Measurements from ENCODE around the gene YBX3.

The YBX3 gene

DNA sequence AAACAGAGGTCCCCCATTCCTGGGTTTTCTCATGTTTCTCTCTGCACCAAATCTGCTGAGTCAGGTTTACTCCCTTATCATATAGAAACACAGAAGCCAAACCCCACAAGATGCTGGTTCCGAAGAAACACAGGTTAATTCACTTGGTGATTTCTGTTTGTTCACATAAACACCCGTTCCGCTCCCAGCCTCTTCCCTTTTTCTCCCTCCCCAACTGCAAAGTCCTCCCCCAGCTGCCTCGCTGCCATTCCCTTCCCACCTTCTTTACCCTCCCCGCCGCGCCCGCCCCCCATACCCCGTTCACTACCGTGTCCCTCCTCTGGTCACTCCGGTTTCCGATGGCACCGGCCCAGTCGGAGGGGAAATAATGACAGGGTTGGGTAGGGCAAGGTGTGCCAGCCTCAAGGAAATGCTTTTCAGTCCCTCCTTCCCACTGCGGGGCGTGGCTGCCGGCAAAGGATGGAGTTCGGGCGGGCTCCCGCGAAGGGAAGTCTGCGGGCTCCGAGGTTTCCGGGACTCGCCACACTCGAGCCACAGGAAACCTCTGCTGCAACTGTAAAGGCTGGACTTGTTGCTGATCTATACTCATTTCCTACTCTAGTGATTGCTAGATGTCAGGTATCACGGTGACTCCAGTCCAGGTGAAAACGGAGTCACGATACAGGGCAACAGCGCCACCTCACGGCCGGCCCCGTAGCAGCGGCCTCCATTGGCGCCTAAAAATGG lies 49.3 kb downstream of the YBX3 start, which contains the start of gene STYK1:
Gene STYK1, minus strand, starts transcription at position 394 of the 726 bp plus-strand sequence. CDS start 39,434 bp downstream, outside the sequence.
- peak within 1 kb of the TSS; percentile 63 for H2AFZ ChIP-seq (ENCODE audit: low read depth, low read length)
- peak within 1 kb of the TSS; percentile 89 for H3K4me3 ChIP-seq (ENCODE audit: low read length)
- H3K4me2 ChIP-seq (ENCODE audit: low read length), result peak within 1 kb of the TSS; percentile 91
- peaks cover 25% of the 10 kb centered on the region for H3K4me1 ChIP-seq (ENCODE audit: low read length)
- no peak for TF ChIP-seq EZH2phosphoT487 (IDR thresholded peaks at IDR 0.05; ENCODE audit: low read depth)
- TF ChIP-seq, protein P1, sequence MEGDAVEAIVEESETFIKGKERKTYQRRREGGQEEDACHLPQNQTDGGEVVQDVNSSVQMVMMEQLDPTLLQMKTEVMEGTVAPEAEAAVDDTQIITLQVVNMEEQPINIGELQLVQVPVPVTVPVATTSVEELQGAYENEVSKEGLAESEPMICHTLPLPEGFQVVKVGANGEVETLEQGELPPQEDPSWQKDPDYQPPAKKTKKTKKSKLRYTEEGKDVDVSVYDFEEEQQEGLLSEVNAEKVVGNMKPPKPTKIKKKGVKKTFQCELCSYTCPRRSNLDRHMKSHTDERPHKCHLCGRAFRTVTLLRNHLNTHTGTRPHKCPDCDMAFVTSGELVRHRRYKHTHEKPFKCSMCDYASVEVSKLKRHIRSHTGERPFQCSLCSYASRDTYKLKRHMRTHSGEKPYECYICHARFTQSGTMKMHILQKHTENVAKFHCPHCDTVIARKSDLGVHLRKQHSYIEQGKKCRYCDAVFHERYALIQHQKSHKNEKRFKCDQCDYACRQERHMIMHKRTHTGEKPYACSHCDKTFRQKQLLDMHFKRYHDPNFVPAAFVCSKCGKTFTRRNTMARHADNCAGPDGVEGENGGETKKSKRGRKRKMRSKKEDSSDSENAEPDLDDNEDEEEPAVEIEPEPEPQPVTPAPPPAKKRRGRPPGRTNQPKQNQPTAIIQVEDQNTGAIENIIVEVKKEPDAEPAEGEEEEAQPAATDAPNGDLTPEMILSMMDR (IDR thresholded peaks at IDR 0.05; ENCODE audit: low read depth, low read length), result peak; percentile 84
- H4K20me1 ChIP-seq (ENCODE audit: insufficient read depth, low read length), result no peaks in the 10 kb centered on the region
- no peak within 1 kb of the TSS for H3K27ac ChIP-seq (ENCODE audit: low read length)
- no peaks in the 10 kb centered on the region for H3K36me3 ChIP-seq (replicated peaks; ENCODE audit: low read depth, low read length)
- H3K79me2 ChIP-seq (ENCODE audit: low read length), result no peaks in the 10 kb centered on the region
- peak within 1 kb of the TSS; percentile 22; the same call in 1 of the 2 replicates for H3K9ac ChIP-seq (ENCODE audit: low read length)
- H3K27me3 ChIP-seq (ENCODE audit: low read depth, low read length), result peaks cover 23% of the 10 kb centered on the region; the same call in 1 of the 2 replicates
- H3K9me3 ChIP-seq (ENCODE audit: insufficient read depth, low read length), result no peaks in the 10 kb centered on the region

DNA sequence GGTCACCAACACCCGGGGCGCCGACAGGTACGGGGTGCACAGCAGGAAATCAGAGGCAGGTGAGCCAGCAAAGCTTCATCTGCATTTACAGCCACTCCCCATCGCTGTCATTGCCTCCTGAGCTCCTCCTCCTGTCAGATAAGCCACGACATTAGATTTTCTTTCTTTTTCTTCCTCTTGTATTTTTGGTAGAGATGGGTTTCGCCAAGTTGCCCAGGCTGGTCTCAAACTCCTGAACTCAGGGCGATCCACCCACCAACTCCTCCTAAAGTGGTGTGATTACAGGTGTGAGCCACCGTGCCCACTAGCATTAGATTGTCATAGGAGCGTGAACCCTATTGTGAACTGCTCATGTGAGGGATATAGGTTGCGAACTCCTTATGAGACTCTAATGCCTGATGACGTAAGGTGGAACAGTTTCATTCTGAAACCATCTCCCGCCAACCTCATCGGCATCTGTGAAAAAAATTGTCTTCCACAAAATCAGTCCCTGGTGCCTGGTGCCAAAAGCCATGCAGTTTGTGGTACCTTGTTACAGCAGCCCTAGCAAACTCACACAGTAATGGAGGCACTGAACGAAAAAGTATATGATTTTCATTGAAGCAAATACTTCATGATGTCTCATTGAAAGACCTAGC lies 50.8 kb downstream of the YBX3 start:
- no peaks in the 10 kb centered on the region for H4K20me1 ChIP-seq (ENCODE audit: insufficient read depth, low read length)
- H3K4me3 ChIP-seq (ENCODE audit: low read length), result peak overlapping the region; percentile 89
- no peaks in the 10 kb centered on the region for H3K79me2 ChIP-seq (ENCODE audit: low read length)
- no peak overlapping the region; the same call in 1 of the 2 replicates for H3K9ac ChIP-seq (ENCODE audit: low read length)
- H3K27ac ChIP-seq (ENCODE audit: low read length), result no peak overlapping the region
- peaks cover 26% of the 10 kb centered on the region; the same call in 1 of the 2 replicates for H3K27me3 ChIP-seq (ENCODE audit: low read depth, low read length)
- TF ChIP-seq EZH2phosphoT487 (IDR thresholded peaks at IDR 0.05; ENCODE audit: low read depth), result no peak
- TF ChIP-seq, protein P1 (IDR thresholded peaks at IDR 0.05; ENCODE audit: low read depth, low read length), result no peak
- H3K9me3 ChIP-seq (ENCODE audit: insufficient read depth, low read length), result no peaks in the 10 kb centered on the region
- H3K36me3 ChIP-seq (replicated peaks; ENCODE audit: low read depth, low read length), result no peaks in the 10 kb centered on the region
- H3K4me2 ChIP-seq (ENCODE audit: low read length), result peak overlapping the region; percentile 91
- peak overlapping the region; percentile 17; the same call in 1 of the 2 replicates for H2AFZ ChIP-seq (ENCODE audit: low read depth, low read length)
- H3K4me1 ChIP-seq (ENCODE audit: low read length), result peaks cover 25% of the 10 kb centered on the region

DNA sequence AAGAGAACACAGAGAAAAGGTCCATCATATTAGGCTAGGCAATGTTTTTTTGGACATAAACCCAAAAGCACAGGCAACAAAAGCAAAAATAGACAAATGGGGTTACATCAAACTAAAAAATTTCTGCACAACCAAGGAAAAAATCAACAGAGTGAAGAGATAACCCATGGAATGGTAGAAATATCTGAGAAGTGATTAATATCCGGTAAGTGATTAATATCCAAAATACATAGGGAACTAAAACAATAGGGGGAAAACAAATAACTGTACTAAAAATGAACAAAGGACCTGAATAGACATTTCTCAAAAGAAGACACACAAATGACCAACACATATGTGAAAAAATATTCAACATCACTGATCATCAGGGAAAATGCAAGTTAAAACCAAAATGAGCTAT lies 53.6 kb downstream of the YBX3 start:
- H3K9me3 ChIP-seq (ENCODE audit: insufficient read depth, low read length), result no peaks in the 10 kb centered on the region
- H3K4me1 ChIP-seq (ENCODE audit: low read length), result peaks cover 16% of the 10 kb centered on the region
- H3K9ac ChIP-seq (ENCODE audit: low read length), result no peak overlapping the region
- TF ChIP-seq, protein P1 (IDR thresholded peaks at IDR 0.05; ENCODE audit: low read depth, low read length), result no peak
- TF ChIP-seq EZH2phosphoT487 (IDR thresholded peaks at IDR 0.05; ENCODE audit: low read depth), result no peak
- no peaks in the 10 kb centered on the region for H3K36me3 ChIP-seq (replicated peaks; ENCODE audit: low read depth, low read length)
- no peak overlapping the region for H2AFZ ChIP-seq (ENCODE audit: low read depth, low read length)
- H3K4me3 ChIP-seq (ENCODE audit: low read length), result no peak overlapping the region
- no peaks in the 10 kb centered on the region for H4K20me1 ChIP-seq (ENCODE audit: insufficient read depth, low read length)
- H3K4me2 ChIP-seq (ENCODE audit: low read length), result no peak overlapping the region
- peaks cover 19% of the 10 kb centered on the region; the same call in 1 of the 2 replicates for H3K27me3 ChIP-seq (ENCODE audit: low read depth, low read length)
- H3K27ac ChIP-seq (ENCODE audit: low read length), result no peak overlapping the region
- H3K79me2 ChIP-seq (ENCODE audit: low read length), result no peaks in the 10 kb centered on the region

DNA sequence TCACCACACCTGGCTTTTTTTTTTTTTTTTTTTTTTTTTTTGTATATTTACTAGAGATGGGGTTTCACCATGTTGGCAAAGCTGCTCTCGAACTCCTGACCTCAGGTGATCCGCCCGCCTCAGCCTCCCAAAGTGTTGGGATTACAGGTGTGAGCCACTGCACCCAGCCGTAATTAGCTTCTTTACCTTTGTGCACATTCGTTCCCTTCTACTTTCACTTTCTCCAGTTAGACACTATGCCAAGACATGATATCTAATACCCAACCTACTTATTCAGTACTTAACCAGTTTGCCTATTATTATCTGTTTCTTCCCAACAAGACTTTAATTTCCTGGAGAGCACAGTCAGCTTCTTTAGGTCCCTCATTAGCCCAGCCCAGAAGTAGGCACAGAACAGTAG lies 54.6 kb downstream of the YBX3 start:
- Histone ChIP-seq H4K20me1 (ENCODE audit: insufficient read depth, low read length) (no peaks in the 10 kb centered on the region), H3K36me3 (replicated peaks; ENCODE audit: low read depth, low read length) (no peaks in the 10 kb centered on the region), H3K4me2 (ENCODE audit: low read length) (peak overlapping the region; percentile 55), H3K27ac (ENCODE audit: low read length) (no peak overlapping the region), H3K4me1 (ENCODE audit: low read length) (peaks cover 12% of the 10 kb centered on the region; the same call in 1 of the 2 replicates), H3K27me3 (ENCODE audit: low read depth, low read length) (peaks cover 19% of the 10 kb centered on the region; the same call in 1 of the 2 replicates), H3K9me3 (ENCODE audit: insufficient read depth, low read length) (no peaks in the 10 kb centered on the region), H3K79me2 (ENCODE audit: low read length) (no peaks in the 10 kb centered on the region), H3K9ac (ENCODE audit: low read length) (no peak overlapping the region), H2AFZ (ENCODE audit: low read depth, low read length) (peak overlapping the region; percentile 1; the same call in 1 of the 2 replicates), H3K4me3 (ENCODE audit: low read length) (peak overlapping the region; percentile 49)
- TF ChIP-seq, protein P1 (IDR thresholded peaks at IDR 0.05; ENCODE audit: low read depth, low read length), result no peak
- no peak for TF ChIP-seq EZH2phosphoT487 (IDR thresholded peaks at IDR 0.05; ENCODE audit: low read depth)

Data from OCI-LY3 (cell line).